KOPT-K1 (cell line): ENCODE data around the gene MRPS21.
"Not testable (repeated sequence)": the region's sequence is repeated elsewhere in the genome, so short reads cannot be mapped to it uniquely, and the experiment has no call there.

Experiments
- H3K27ac ChIP-seq: fragments of 200-600 bp; sonication (generic); 2 replicates; pipeline ENCODE4 v1.5.1; 2016; ENCODE audit warnings: antibody characterized with exemption, mild to moderate bottlenecking, low read depth, low read length; ENCODE audit not compliant: poor library complexity, severe bottlenecking
- H3K36me3 ChIP-seq: fragments of 200-600 bp; sonication (generic); 2 replicates; pipeline ENCODE4 v1.5.1; 2017; ENCODE audit warnings: antibody characterized with exemption, mild to moderate bottlenecking, low read length, moderate library complexity; ENCODE audit not compliant: insufficient read depth
- H3K9me3 ChIP-seq: fragments of 200-600 bp; sonication (generic); 2 replicates; pipeline ENCODE4 v1.5.1; 2017; ENCODE audit warnings: antibody characterized with exemption, low read length, mild to moderate bottlenecking; ENCODE audit not compliant: insufficient read depth, poor library complexity, severe bottlenecking

Gene MRPS21

GRCh38 chr1:150308585-150308984 lies 14.9 kb downstream of the MRPS21 start:
- H3K27ac ChIP-seq, H3K9me3 ChIP-seq: not testable (repeated sequence)
- H3K36me3 ChIP-seq = peaks cover 18% of the 10 kb centered on the region

GRCh38 chr1:150309758-150310508 lies 16.3 kb downstream of the MRPS21 start:
- H3K36me3 ChIP-seq = peaks cover 13% of the 10 kb centered on the region
- H3K9me3 ChIP-seq = no peaks in the 10 kb centered on the region
- no peak overlapping the region for H3K27ac ChIP-seq

GRCh38 chr1:150311762-150312161 lies 18.1 kb downstream of the MRPS21 start:
- Histone ChIP-seq H3K36me3 (peaks cover 13% of the 10 kb centered on the region), H3K9me3 (no peaks in the 10 kb centered on the region), H3K27ac (no peak overlapping the region)

GRCh38 chr1:150314691-150315090 lies 21.0 kb downstream of the MRPS21 start:
- not testable (repeated sequence) for H3K36me3 ChIP-seq, H3K9me3 ChIP-seq, H3K27ac ChIP-seq

- H3K9me3 ChIP-seq = no peaks in the 10 kb centered on the region
- peak overlapping the region; percentile 93 for H3K27ac ChIP-seq
- peaks cover 30% of the 10 kb centered on the region for H3K36me3 ChIP-seq
These were observed 27.0 kb downstream of the MRPS21 start for GRCh38 chr1:150320667-150320978.

- H3K27ac ChIP-seq = peak overlapping the region; percentile 93
- no peaks in the 10 kb centered on the region for H3K9me3 ChIP-seq
- H3K36me3 ChIP-seq = peaks cover 41% of the 10 kb centered on the region
These were observed 28.1 kb downstream of the MRPS21 start for GRCh38 chr1:150321826-150322166.

- Histone ChIP-seq H3K27ac (peak overlapping the region; percentile 93), H3K36me3 (peaks cover 47% of the 10 kb centered on the region), H3K9me3 (no peaks in the 10 kb centered on the region)
These were observed 28.6 kb downstream of the MRPS21 start for GRCh38 chr1:150322310-150322709.

GRCh38 chr1:150332651-150333290 lies 39.1 kb downstream of the MRPS21 start:
- peaks cover 99% of the 10 kb centered on the region for H3K36me3 ChIP-seq
- H3K27ac ChIP-seq = no peak overlapping the region
- no peaks in the 10 kb centered on the region for H3K9me3 ChIP-seq

GRCh38 chr1:150346316-150346715 lies 52.7 kb downstream of the MRPS21 start:
- Histone ChIP-seq H3K27ac (no peak overlapping the region), H3K9me3 (no peaks in the 10 kb centered on the region), H3K36me3 (peaks cover 98% of the 10 kb centered on the region)

GRCh38 chr1:150352866-150353265 lies 59.2 kb downstream of the MRPS21 start:
- no peaks in the 10 kb centered on the region for H3K9me3 ChIP-seq
- peaks cover 90% of the 10 kb centered on the region for H3K36me3 ChIP-seq
- no peak overlapping the region for H3K27ac ChIP-seq
